ENCODE data around the gene CD14.

DNA sequence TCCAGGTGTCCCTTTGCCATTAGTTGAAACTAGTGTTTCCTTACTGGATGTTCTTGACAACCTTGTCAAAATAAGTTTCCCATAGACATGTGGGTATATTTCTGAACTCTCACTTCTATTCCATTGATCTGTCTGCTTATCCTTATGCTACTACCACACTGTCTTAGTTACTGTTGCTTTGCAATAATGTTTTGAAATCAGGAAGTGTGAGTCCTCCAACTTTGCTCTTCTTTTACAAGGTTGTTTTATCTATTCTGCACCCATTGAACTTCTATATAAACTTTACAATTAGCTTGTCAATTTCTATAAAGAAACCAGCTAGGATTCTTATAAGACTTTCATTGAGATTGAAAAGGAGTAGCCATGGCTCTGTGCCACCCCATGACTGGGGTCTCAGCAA is 24.3 kb downstream of the CD14 start:
- TF ChIP-seq CTCF (IDR thresholded peaks at IDR 0.05; ENCODE audit: insufficient read depth, low read depth, low read length) (no peak), EZH2 (IDR thresholded peaks at IDR 0.05; ENCODE audit: insufficient read depth, low read length) (no peak)
